Smooth muscle cell (in vitro differentiated cells): ENCODE results near the gene CPSF3. TPM values are rescaled to one million over a fixed set of nuclear protein-coding genes. Genes with fewer than 3 reads are reported as not detected.

Experiments used
- DNase-seq: peaks from one replicate; lab custom pipeline; 2025; ENCODE audit not compliant: unreplicated experiment; lab: John Stamatoyannopoulos, UW
- H2AFZ ChIP-seq: fragments of 200-600 bp; sonication (generic); 2 replicates; pipeline ENCODE4 v1.6.0; 2016; ENCODE audit warnings: antibody characterized with exemption, low read depth, mild to moderate bottlenecking
- H3F3A ChIP-seq: fragments of 200-600 bp; sonication (generic); 2 replicates; pipeline ENCODE4 v1.6.0; 2017; ENCODE audit warnings: antibody characterized with exemption, low read depth
- H3K27ac ChIP-seq: fragments of 200-600 bp; sonication (generic); 2 replicates; pipeline ENCODE4 v1.5.1; 2016; ENCODE audit warnings: low read depth, mild to moderate bottlenecking
- H3K27me3 ChIP-seq: fragments of 200-600 bp; sonication (generic); 2 replicates; pipeline ENCODE4 v1.6.1; 2016; ENCODE audit warnings: low read depth, mild to moderate bottlenecking
- H3K36me3 ChIP-seq: fragments of 200-600 bp; sonication (generic); 2 replicates; pipeline ENCODE4 v1.5.1; 2016; ENCODE audit warnings: low read depth
- H3K4me1 ChIP-seq: fragments of 200-600 bp; sonication (generic); 2 replicates; pipeline ENCODE4 v1.5.1; 2016; ENCODE audit warnings: low read depth
- H3K4me2 ChIP-seq: fragments of 200-600 bp; sonication (generic); 2 replicates; pipeline ENCODE4 v1.6.0; 2016; ENCODE audit warnings: mild to moderate bottlenecking
- H3K4me3 ChIP-seq: fragments of 200-600 bp; sonication (generic); 2 replicates; pipeline ENCODE4 v1.5.1; 2016; ENCODE audit warnings: mild to moderate bottlenecking
- H3K79me2 ChIP-seq: fragments of 200-600 bp; sonication (generic); 2 replicates; pipeline ENCODE4 v1.6.0; 2016; ENCODE audit warnings: low read depth, mild to moderate bottlenecking
- H3K9ac ChIP-seq: fragments of 200-600 bp; sonication (generic); 2 replicates; pipeline ENCODE4 v1.6.0; 2016; ENCODE audit warnings: low read depth
- H3K9me3 ChIP-seq: fragments of 200-600 bp; sonication (generic); replicated peaks from 2 replicates; pipeline ENCODE4 v1.5.1; 2016; ENCODE audit warnings: low read depth
- H4K20me1 ChIP-seq: fragments of 200-600 bp; sonication (generic); 2 replicates; pipeline ENCODE4 v1.6.0; 2016; ENCODE audit warnings: low read depth
- WGBS: methylation state at CpG from one replicate; pipeline ENCODE4 v1.1.7; 2016; ENCODE audit warnings: low lambda C conversion rate; 5-methylcytosine and 5-hydroxymethylcytosine counted together
- polyA plus RNA-seq: library from polyadenylated mRNA; unstranded; fragments of >200 nt; fragmentation: Nextera tagmentation; extraction: Ambion mirVana; gene quantifications from 2 replicates; pipeline ENCODE4 v1.2.1, GENCODE V29; 2016
- total RNA-seq: library from RNA; depleted of rRNA; stranded (reverse); fragments of >200 nt; gene quantifications from 2 replicates; pipeline ENCODE4 v1.2.3, GENCODE V29; 2014
- TF ChIP-seq, protein P1 (sequence below): fragments of 200-600 bp; sonication (generic); IDR thresholded peaks from 2 replicates; pipeline ENCODE4 v1.5.1; 2017; ENCODE audit warnings: borderline replicate concordance, mild to moderate bottlenecking, antibody characterized with exemption; ENCODE audit not compliant: insufficient read depth, poor library complexity, severe bottlenecking

CPSF3 gene
- total and polyA plus RNA-seq, 2 experiments from 2014 or later = 30.3 to 52.6 TPM

DNA sequence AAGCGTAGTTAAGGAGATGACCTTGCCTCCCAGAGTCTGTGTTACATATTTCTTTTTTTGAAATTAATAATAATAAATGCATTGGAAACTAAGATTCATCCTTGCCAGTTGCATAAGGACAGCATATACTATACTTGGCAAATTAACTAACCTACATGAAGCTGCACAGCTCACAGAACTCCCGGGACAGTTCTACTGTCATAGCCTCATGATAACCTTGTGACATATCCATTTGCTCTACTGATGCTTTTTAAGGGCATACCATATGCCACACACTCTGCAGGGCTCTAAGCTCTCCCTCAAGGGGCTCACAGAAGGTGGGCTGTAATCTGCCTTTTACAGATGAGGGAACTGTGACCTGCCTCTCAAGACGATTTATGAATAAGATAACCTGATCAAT is 3.9 kb upstream of the CPSF3 start:
- peaks cover 65% of the 10 kb centered on the region for H3K79me2 ChIP-seq
- no peak overlapping the region for H3K27ac ChIP-seq
- H3K9ac ChIP-seq = no peak overlapping the region
- TF ChIP-seq, protein P1, sequence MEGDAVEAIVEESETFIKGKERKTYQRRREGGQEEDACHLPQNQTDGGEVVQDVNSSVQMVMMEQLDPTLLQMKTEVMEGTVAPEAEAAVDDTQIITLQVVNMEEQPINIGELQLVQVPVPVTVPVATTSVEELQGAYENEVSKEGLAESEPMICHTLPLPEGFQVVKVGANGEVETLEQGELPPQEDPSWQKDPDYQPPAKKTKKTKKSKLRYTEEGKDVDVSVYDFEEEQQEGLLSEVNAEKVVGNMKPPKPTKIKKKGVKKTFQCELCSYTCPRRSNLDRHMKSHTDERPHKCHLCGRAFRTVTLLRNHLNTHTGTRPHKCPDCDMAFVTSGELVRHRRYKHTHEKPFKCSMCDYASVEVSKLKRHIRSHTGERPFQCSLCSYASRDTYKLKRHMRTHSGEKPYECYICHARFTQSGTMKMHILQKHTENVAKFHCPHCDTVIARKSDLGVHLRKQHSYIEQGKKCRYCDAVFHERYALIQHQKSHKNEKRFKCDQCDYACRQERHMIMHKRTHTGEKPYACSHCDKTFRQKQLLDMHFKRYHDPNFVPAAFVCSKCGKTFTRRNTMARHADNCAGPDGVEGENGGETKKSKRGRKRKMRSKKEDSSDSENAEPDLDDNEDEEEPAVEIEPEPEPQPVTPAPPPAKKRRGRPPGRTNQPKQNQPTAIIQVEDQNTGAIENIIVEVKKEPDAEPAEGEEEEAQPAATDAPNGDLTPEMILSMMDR = no peak
- 92% methylated on average over 3 of the region's 3 CpGs for WGBS
- H2AFZ ChIP-seq = no peak overlapping the region
- DNase-seq = no peak
- no peak overlapping the region for H3K4me3 ChIP-seq
- H3K4me1 ChIP-seq = peaks cover 20% of the 10 kb centered on the region
- H3K4me2 ChIP-seq = no peak overlapping the region
- H3K27me3 ChIP-seq = no peaks in the 10 kb centered on the region
- H4K20me1 ChIP-seq = no peaks in the 10 kb centered on the region
- no peaks in the 10 kb centered on the region for H3K36me3 ChIP-seq
- H3K9me3 ChIP-seq = no peaks in the 10 kb centered on the region
- peaks cover 21% of the 10 kb centered on the region for H3F3A ChIP-seq

DNA sequence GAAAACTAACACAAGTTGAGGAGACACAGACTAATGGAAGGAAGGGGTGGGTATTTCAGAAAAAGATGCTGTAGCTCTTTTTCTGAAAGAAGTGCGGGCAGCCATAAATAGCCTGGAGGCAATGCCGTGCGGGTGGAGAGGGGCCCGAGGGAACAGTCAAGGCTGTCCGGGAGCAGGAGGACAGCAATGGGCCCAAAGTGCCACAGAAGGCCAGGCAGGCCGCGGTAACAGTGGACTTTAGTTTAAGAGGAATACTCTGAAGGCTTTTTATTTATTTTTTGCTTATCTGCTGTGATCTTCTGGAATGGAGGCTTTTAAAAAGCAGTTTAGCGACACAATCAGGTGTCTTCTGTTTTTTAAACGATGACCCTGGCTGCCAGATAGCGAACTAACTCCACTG is 3.0 kb upstream of the CPSF3 start:
- TF ChIP-seq, protein P1 = no peak
- no peak overlapping the region for H3K4me2 ChIP-seq
- H3F3A ChIP-seq = peaks cover 21% of the 10 kb centered on the region
- peaks cover 69% of the 10 kb centered on the region for H3K79me2 ChIP-seq
- H3K9ac ChIP-seq = no peak overlapping the region
- H2AFZ ChIP-seq = no peak overlapping the region
- no peak for DNase-seq
- H3K9me3 ChIP-seq = no peaks in the 10 kb centered on the region
- WGBS = 88% methylated on average over 10 of the region's 10 CpGs
- peaks cover 24% of the 10 kb centered on the region for H3K4me1 ChIP-seq
- H3K4me3 ChIP-seq = no peak overlapping the region
- no peaks in the 10 kb centered on the region for H3K27me3 ChIP-seq
- no peaks in the 10 kb centered on the region for H3K36me3 ChIP-seq
- no peak overlapping the region for H3K27ac ChIP-seq
- no peaks in the 10 kb centered on the region for H4K20me1 ChIP-seq

DNA sequence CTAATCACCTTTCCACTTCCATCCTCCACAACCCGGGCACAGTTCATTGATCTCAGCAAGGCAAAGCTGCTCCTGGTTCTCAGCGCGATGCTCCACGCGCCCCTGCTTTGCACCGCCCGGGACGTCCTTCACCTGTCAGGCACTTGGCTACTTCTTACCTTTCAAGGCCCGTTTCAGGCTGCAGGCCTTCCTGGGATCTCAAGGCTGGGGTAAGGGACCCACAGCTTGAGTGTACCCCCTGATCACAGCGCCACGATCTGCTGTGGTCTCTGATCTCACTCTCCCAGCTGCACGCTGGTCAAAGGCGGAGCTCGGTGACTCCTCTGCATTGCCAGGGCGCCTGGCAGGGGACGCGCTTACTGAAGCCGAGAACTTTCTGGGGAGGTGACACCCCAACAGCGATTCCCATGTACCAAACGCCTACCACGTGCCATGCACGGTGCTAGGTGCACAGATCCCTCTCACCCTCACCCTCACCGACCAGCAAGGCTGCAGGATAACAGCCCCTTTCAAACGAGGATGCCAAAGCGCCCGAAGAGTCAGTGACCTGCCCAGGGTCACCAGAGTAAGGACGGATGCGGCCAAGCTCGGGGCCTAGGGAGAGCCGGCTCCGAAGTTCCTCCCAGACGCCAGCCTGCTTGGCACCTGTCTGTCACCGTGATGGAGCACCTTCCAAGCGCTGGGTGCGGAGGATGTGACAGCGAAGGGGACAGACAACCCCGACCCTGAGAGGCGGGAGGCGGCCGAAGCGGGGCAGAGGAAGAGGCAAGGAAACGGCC is 944 bp upstream of the CPSF3 start:
- TF ChIP-seq, protein P1 = no peak
- Histone ChIP-seq H3K27ac (peak overlapping the region; percentile 92), H3F3A (peaks cover 3% of the 10 kb centered on the region), H3K27me3 (no peaks in the 10 kb centered on the region), H2AFZ (peak overlapping the region; percentile 68), H3K36me3 (no peaks in the 10 kb centered on the region), H4K20me1 (no peaks in the 10 kb centered on the region), H3K79me2 (peaks cover 64% of the 10 kb centered on the region), H3K9me3 (no peaks in the 10 kb centered on the region), H3K4me3 (peak overlapping the region; percentile 93), H3K4me2 (peak overlapping the region; percentile 94), H3K4me1 (peaks cover 15% of the 10 kb centered on the region), H3K9ac (peak overlapping the region; percentile 96)
- DNase-seq = no peak
- 4% methylated on average over 42 of the region's 42 CpGs for WGBS

DNA sequence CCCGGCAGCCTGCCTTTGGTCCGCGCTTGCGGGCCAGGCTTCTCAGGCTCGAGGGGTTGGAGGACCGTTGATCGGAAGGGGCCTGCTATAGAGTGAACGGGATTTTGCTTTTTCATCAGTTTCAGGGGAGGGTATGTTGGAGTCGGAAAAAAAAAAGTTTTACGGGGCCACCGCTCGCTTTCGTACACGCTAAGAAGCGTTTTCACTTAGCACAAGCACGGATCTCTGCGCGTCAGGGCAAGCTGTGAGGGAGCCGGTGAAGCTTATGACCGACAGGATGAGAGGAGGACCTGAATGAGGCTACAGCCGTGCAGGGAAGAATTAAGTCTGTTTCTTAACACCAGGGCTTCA is 443 bp downstream of the CPSF3 start:
- no peak for DNase-seq
- peak overlapping the region; percentile 94 for H3K4me2 ChIP-seq
- peak overlapping the region; percentile 93 for H3K4me3 ChIP-seq
- H3F3A ChIP-seq = peaks cover 3% of the 10 kb centered on the region
- peaks cover 50% of the 10 kb centered on the region for H3K79me2 ChIP-seq
- TF ChIP-seq, protein P1 = no peak
- H3K27ac ChIP-seq = peak overlapping the region; percentile 92
- H3K9ac ChIP-seq = peak overlapping the region; percentile 96
- under 1% methylated on average over 21 of the region's 21 CpGs for WGBS
- H3K36me3 ChIP-seq = no peaks in the 10 kb centered on the region
- H3K27me3 ChIP-seq = no peaks in the 10 kb centered on the region
- no peaks in the 10 kb centered on the region for H4K20me1 ChIP-seq
- H2AFZ ChIP-seq = peak overlapping the region; percentile 95
- H3K4me1 ChIP-seq = peaks cover 15% of the 10 kb centered on the region
- no peaks in the 10 kb centered on the region for H3K9me3 ChIP-seq
